GM18508 (cell line): ENCODE measurements around the gene COLGALT1.
"Not testable (repeated sequence)": the region's sequence is repeated elsewhere in the genome, so short reads cannot be mapped to it uniquely, and the experiment has no call there.

Source experiments
- ATAC-seq: cut with Tn5 transposase; IDR thresholded peaks from one replicate; pipeline ENCODE4 v1.9.1; 2021; ENCODE audit warnings: moderate number of reproducible peaks; ENCODE audit not compliant: insufficient read depth, unreplicated experiment

COLGALT1 gene

GRCh38 chr19:17532116-17532515, 23.3 kb upstream of the COLGALT1 start:
- no peak for ATAC-seq

GRCh38 chr19:17532557-17532956, 22.9 kb upstream of the COLGALT1 start:
- ATAC-seq, result no peak

GRCh38 chr19:17534767-17535166, 20.7 kb upstream of the COLGALT1 start:
- ATAC-seq, result no peak

- no peak for ATAC-seq
Observed at GRCh38 chr19:17536955-17537354, 18.5 kb upstream of the COLGALT1 start.

- no peak for ATAC-seq
Observed at GRCh38 chr19:17538684-17539237, 16.7 kb upstream of the COLGALT1 start.

- ATAC-seq, result no peak
Observed at GRCh38 chr19:17539238-17540117, 16.0 kb upstream of the COLGALT1 start.

GRCh38 chr19:17540174-17540573, 15.3 kb upstream of the COLGALT1 start:
- no peak for ATAC-seq

GRCh38 chr19:17541184-17541759, 14.2 kb upstream of the COLGALT1 start:
- ATAC-seq, result no peak

GRCh38 chr19:17542042-17542441, 13.4 kb upstream of the COLGALT1 start:
- no peak for ATAC-seq

- no peak for ATAC-seq
Observed at GRCh38 chr19:17542793-17543582, 12.5 kb upstream of the COLGALT1 start.

GRCh38 chr19:17543986-17544385, 11.5 kb upstream of the COLGALT1 start:
- no peak for ATAC-seq

- no peak for ATAC-seq
Observed at GRCh38 chr19:17544418-17544817, 11.0 kb upstream of the COLGALT1 start.

GRCh38 chr19:17548145-17548544, 7.3 kb upstream of the COLGALT1 start:
- ATAC-seq, result no peak

- ATAC-seq, result no peak
Observed at GRCh38 chr19:17549085-17549740, 6.2 kb upstream of the COLGALT1 start.

GRCh38 chr19:17550076-17550667, 5.3 kb upstream of the COLGALT1 start:
- ATAC-seq, result no peak

- ATAC-seq, result not testable (repeated sequence)
Observed at GRCh38 chr19:17552735-17553134, 2.7 kb upstream of the COLGALT1 start.

GRCh38 chr19:17553256-17553655, 2.2 kb upstream of the COLGALT1 start:
- no peak for ATAC-seq

GRCh38 chr19:17554968-17555479, 425 bp upstream of the COLGALT1 start:
- ATAC-seq, result no peak

GRCh38 chr19:17555929-17556813, 722 bp downstream of the COLGALT1 start:
- no peak for ATAC-seq
